ENCODE measurements around the gene ANXA11. TPM values are rescaled to one million over a fixed set of nuclear protein-coding genes. Genes with fewer than 3 reads are reported as not detected.

ANXA11 gene
- total RNA-seq, 1 experiment from 2014 or later: 241 TPM

GRCh38 chr10:80132299-80133139 is 72.8 kb downstream of the ANXA11 start, which contains the start of gene PLAC9:
Gene PLAC9 (plus strand): TSS chr10:80132730. CDS start chr10:80132763, 33 bp downstream.
- ATAC-seq: peak; percentile 79
- H3K4me1 ChIP-seq (ENCODE audit: control insufficient read depth, insufficient read depth, low read length): no peaks in the 10 kb centered on the region; the same call in 1 of the 2 replicates
- intact Hi-C loops (cut with micrococcal nuclease; ENCODE audit: unreplicated experiment): no loop called here
- H3K4me3 ChIP-seq (ENCODE audit: low read depth in 2 of 2, low read length in 2 of 2): peak within 1 kb of the TSS; percentile 35 to 36
- H3K27me3 ChIP-seq (ENCODE audit: control insufficient read depth, insufficient read depth, low read length): peaks cover 14% of the 10 kb centered on the region
- in situ Hi-C loops (cut with HindIII; ENCODE audit: low pct_unique_long_range_greater_than_20kb, low sequenced_read_pairs): no loop called here
- BruUV-seq (replicated peaks): no TSS peak
- TF ChIP-seq CTCF (IDR thresholded peaks at IDR 0.05) (no peak), REST (IDR thresholded peaks at IDR 0.05; ENCODE audit: insufficient read depth in 1 of 2, low read depth in 2 of 2, low read length in 1 of 2) (no peak), TCF7L2 (IDR thresholded peaks at IDR 0.05; ENCODE audit: low read depth, low read length) (no peak), POLR2AphosphoS5 (IDR thresholded peaks at IDR 0.05; ENCODE audit: low read depth, low read length) (no peak), SIN3A (IDR thresholded peaks at IDR 0.05; ENCODE audit: borderline replicate concordance, insufficient read depth, low read depth, low read length) (no peak)
- H3K36me3 ChIP-seq (ENCODE audit: control insufficient read depth, insufficient read depth, low read length): no peaks in the 10 kb centered on the region
- ChIA-PET POLR2A (no interaction called here), CTCF (no interaction called here)
- no peaks in the 10 kb centered on the region for H3K9me3 ChIP-seq (ENCODE audit: control insufficient read depth, insufficient read depth, low read depth, low read length)
- DNase-seq (ENCODE audit: low read depth, low spot score): no peak
- H3K27ac ChIP-seq (ENCODE audit: low read length): no peak within 1 kb of the TSS

GRCh38 chr10:80131499-80131901 is 73.8 kb downstream of the ANXA11 start:
- H3K4me3 ChIP-seq (ENCODE audit: low read depth in 2 of 2, low read length in 2 of 2): no peak overlapping the region
- POLR2A ChIA-PET: no interaction called here
- H3K36me3 ChIP-seq (ENCODE audit: control insufficient read depth, insufficient read depth, low read length): no peaks in the 10 kb centered on the region
- CTCF ChIA-PET: no interaction called here
- peaks cover 14% of the 10 kb centered on the region for H3K27me3 ChIP-seq (ENCODE audit: control insufficient read depth, insufficient read depth, low read length)
- TF ChIP-seq REST (IDR thresholded peaks at IDR 0.05; ENCODE audit: insufficient read depth in 1 of 2, low read depth in 2 of 2, low read length in 1 of 2) (no peak), CTCF (IDR thresholded peaks at IDR 0.05) (no peak), POLR2AphosphoS5 (IDR thresholded peaks at IDR 0.05; ENCODE audit: low read depth, low read length) (no peak)
- H3K27ac ChIP-seq (ENCODE audit: low read length): no peak overlapping the region
- no peaks in the 10 kb centered on the region; the same call in 1 of the 2 replicates for H3K4me1 ChIP-seq (ENCODE audit: control insufficient read depth, insufficient read depth, low read length)
- no peaks in the 10 kb centered on the region for H3K9me3 ChIP-seq (ENCODE audit: control insufficient read depth, insufficient read depth, low read depth, low read length)
- in situ Hi-C loops (cut with HindIII; ENCODE audit: low pct_unique_long_range_greater_than_20kb, low sequenced_read_pairs) (no loop called here), intact Hi-C loops (cut with micrococcal nuclease; ENCODE audit: unreplicated experiment) (loop anchor here (2.0 kb wide), 1 partner anchor 73 kb away; no protein-coding TSS in a partner anchor)
- ATAC-seq (no peak), DNase-seq (ENCODE audit: low read depth, low spot score) (no peak)
- no TSS peak for BruUV-seq (replicated peaks)
